GM12801 (cell line): ENCODE data around the gene TTLL11.

Source experiments
- CTCF ChIP-seq: IDR thresholded peaks from one replicate; pipeline ENCODE4 v1.5.1; 2011; ENCODE audit warnings: control low read depth; ENCODE audit not compliant: insufficient read length; ENCODE audit errors: extremely low read depth

TTLL11 gene

GRCh38 chr9:121944711-121945191, 148.4 kb downstream of the TTLL11 start:
- no peak for TF ChIP-seq CTCF

- no peak for TF ChIP-seq CTCF
Measured at GRCh38 chr9:121943463-121943862, 149.6 kb downstream of the TTLL11 start.

- TF ChIP-seq CTCF, result no peak
Measured at GRCh38 chr9:121942866-121943382, 150.2 kb downstream of the TTLL11 start.

GRCh38 chr9:121942313-121942712, 150.8 kb downstream of the TTLL11 start:
- TF ChIP-seq CTCF, result no peak

- TF ChIP-seq CTCF, result no peak
Measured at GRCh38 chr9:121939643-121940042, 153.5 kb downstream of the TTLL11 start.

- TF ChIP-seq CTCF, result no peak
Measured at GRCh38 chr9:121938621-121939020, 154.5 kb downstream of the TTLL11 start.

GRCh38 chr9:121937240-121937639, 155.9 kb downstream of the TTLL11 start:
- TF ChIP-seq CTCF, result no peak
